NCI-H2227 (cell line): ENCODE data around the gene UGT1A3.

Source experiments
- DNase-seq: peaks from one replicate; lab custom pipeline; 2025; ENCODE audit not compliant: unreplicated experiment; lab: John Stamatoyannopoulos, UW

Gene UGT1A3

DNA sequence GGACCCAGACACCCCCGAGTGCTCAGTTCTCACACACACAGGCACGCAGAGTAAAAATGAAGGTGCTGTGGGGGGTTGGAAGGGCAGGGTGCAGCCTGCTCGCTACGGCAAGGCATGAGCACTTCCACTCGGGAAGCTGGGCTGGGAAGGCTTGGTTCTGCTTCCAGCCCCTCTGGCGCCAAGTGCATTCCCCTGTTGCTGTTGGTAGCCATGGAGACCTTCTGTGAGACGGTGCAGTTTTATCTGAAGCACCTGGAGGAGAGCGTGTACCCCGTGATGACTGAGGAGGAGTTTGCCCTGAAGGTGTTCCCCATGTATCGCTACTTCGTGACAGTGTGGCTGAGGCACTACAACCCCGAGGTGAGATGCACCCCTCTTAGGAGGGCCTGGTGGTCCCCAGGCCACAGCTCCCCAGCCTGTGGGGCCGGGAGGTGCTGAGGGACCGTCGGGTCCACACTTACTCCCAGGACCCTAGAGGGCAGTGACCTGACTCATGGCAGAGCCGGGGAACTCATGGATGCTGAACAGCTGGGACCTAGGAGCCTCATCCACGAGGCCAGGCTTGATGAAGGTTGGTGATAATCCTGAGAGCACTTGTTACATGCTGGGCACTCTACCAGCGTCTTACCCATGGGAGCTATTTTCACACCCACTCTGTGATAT is 64.8 kb downstream of the UGT1A3 start:
- no peak for DNase-seq

DNA sequence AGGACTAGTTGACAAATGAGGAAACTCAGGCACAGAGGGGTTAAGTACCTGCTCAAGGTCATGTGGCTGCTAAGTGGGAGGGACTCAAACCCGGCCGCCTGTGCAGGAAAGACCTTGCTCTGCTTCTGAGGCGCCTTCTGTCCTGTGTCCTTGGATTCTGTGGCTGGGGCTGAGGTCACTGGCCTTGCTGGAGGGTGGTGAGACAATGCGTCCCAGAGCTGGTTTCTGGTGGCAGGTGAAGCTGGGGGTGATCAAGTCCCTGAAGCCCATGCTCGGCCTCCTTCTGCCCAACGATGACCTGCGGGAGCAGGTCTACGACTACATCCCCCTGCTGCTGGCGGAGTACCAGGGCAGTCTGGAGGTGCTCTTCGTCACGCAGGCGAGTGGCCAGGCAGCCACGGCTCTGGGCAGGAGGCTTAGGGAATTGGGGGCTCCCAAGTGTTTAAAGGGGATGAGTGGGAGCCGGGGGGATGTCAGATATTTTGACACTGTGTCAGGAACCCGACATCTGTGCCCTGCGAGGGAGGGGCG is 65.4 kb downstream of the UGT1A3 start:
- DNase-seq, result no peak

DNA sequence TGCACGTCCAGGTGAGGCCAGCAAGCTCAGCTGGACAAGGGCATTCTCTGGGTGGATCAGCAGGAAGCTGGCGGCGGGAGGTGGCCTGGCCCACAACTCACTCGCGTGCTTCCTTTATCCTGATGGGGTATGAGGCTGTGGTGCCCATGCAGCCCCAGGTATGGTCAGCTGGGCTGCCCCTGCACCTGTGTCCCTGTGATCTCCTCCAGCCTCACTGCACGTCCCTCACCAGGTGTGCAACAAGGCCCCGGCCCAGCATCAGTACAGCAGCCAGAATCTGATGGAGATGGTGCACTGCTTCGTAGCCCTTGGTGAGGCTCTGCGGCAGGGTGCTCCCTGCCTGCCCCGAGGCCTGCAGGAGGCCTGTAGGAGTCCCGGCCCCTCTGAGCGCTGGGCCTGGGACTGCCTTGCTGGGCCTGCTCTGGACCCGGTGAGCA is 66.9 kb downstream of the UGT1A3 start:
- no peak for DNase-seq

DNA sequence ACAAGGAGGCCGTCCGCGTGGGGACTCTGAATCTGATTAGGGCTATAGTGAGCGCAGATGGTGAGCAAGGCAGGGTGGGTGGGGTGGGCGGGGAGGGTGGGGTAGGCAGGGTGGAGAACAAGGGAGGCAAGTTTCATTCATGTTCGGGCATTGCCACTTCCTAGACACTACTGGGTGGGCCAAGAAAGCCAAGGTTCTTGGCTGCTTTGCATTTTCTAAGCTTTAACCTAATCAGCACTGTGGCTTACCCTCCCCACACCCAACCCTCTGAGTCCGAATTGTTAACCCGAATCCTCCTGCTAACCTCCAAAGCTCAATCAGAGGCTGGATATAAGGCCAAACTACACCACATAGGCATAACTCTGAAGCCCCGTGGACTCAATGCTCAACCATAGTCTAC is 67.4 kb downstream of the UGT1A3 start:
- no peak for DNase-seq

- DNase-seq, result no peak
Measured at GRCh38 chr2:233798335-233799086, 69.7 kb downstream of the UGT1A3 start.

GRCh38 chr2:233799087-233799665 is 70.3 kb downstream of the UGT1A3 start:
- DNase-seq, result no peak

GRCh38 chr2:233799716-233800115 is 70.9 kb downstream of the UGT1A3 start:
- DNase-seq, result no peak

GRCh38 chr2:233800208-233800607 is 71.4 kb downstream of the UGT1A3 start:
- DNase-seq, result no peak

GRCh38 chr2:233801357-233802131 is 72.7 kb downstream of the UGT1A3 start:
- DNase-seq, result no peak

DNA sequence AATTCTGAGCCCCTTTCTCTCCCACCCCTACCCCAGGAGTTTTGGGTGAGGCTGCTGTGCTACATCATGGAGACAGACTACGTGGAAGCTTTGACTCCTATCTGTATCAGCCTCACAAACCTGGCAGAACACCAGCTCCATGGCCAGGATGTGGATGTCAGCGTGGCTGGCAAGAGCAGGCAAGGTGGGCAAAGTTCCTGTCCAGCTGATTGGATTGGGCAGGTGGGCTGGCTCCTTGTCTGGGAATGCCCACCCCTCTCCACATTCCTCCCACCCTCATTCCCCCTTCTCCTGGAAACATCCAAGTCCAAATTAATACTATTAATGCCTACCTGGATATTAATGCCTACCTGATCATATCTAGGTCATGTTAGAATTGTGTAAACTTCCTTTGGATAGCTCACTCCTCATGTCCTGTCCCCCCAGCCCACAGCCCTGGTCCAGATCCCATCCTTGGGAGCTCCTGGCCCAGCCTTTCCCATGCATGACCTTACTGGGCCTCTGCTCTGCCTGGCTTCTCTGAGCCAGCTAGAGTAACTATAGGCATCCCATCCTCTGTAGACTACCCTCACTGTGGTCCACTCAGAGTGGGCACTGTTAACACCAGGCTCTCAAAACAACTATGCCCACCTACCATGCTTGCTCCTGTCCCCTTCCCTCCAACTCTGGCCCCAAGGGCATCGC is 73.4 kb downstream of the UGT1A3 start:
- DNase-seq, result no peak

DNA sequence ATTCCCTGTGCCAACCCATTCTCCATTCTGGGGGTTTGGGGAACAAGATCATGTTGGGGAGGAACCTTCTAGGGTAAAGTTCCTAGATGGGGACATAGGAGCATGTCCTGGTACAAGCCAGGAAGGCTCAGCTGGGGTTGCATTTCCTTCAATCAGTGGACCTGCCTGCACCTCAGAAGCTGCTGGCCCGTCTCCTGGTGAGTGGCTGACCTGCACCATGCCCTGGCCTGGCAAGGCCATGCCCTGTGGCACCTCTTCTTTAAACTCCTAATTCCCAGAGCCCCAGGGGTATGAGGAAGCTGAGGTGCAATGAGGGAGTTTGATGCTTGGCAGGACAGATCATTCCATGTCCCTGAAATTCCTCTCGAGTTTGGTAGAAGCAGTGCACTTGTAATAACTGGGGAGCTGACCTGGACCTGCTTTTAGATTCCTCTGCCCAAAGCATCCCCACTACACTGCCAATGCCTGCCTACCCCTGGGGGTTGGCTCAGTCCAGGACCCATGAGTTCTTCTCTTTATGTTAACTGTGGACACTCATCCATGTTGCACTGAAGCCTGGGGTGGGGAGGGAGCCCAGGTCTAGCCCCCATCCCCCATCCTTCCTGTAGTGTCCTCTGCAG is 74.6 kb downstream of the UGT1A3 start:
- no peak for DNase-seq

DNA sequence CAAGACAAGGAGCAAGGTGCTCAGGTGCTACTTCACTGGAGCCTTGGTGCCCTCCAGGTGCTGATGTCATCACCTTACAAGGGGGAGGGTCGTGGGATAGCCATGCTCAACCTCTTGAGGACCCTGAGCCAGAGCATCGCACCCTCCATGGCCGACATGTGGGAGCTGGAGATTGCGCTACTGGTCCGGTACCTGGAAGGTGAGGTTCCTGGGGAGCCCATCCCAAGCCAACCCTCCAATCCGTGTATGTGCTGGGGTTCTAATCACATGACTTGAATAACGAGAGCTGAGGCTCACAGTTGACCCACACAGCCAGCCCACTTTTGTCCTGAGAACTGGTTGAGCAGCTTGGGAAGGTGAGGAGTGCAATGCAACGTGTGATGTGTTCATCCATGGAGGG is 75.2 kb downstream of the UGT1A3 start:
- no peak for DNase-seq

- DNase-seq, result no peak
Measured at GRCh38 chr2:233807215-233807865, 78.5 kb downstream of the UGT1A3 start.

- DNase-seq, result no peak
Measured at GRCh38 chr2:233807966-233808935, 79.4 kb downstream of the UGT1A3 start.

DNA sequence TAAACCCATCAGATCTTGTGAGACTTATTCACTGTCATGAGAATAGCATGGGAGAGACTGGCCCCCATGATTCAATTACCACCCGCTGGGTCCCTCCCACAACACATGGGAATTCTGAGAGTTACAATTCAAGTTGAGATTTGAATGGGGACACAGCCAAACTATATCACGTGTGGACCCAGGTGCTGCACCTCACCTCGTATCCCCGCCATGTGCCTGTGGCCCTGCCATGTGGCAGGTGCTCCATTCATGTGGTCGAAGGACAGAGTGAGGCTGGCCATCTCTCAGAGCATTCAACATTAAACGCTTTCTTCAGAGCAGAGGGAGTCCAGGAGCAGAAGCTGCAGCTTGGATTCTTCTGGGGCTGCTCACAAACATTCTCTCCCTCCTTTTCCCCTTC is 81.5 kb downstream of the UGT1A3 start:
- no peak for DNase-seq

DNA sequence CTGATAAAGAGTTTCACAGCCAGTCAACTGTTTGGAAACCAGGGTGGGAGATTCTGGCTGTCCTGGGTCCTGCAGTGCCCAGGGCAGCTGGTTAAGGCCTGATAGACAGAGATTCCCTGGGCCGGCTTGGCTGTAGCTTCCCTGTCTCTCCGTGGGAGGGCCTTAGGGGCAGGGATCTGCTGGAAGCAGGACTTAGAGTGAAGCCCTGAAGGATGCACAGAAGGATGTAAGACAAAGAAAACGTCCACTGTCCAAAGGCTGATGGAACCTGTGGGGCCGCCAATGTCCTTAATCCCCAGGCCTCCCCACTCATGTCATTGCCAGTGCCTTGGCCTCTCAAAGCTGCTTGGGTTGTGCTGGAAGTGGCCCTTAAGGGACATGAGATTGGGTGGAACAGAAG is 82.2 kb downstream of the UGT1A3 start:
- DNase-seq, result no peak

DNA sequence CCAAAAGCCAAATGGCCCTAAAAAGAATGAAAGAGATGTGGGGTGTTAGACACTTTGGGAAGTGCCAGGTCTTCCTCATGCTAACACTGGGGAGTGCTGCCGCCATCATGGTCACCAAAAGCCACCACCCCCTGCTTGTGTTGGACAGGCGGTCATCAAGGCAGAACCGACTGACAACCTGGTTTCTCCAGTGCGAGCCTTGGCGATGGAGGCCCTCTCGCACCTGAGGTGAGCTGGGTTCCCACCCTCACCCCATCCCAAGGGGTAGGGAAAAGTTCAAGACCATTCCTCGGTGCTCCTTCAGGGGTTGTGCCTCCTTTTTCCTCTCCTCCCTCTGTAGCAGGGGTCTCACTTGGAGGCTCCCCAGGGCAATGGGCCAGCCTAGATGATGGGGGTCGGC is 82.9 kb downstream of the UGT1A3 start:
- DNase-seq, result no peak

- DNase-seq, result no peak
Measured at GRCh38 chr2:233813236-233814055, 84.6 kb downstream of the UGT1A3 start.
